Hepatocyte (in vitro differentiated cells): ENCODE data around the gene AFAP1.

ENCODE experiments used
- EZH2 ChIP-seq: fragments of 200-600 bp; sonication (generic); IDR thresholded peaks from 2 replicates; pipeline ENCODE4 v1.6.1; 2016; ENCODE audit warnings: antibody characterized with exemption, mild to moderate bottlenecking, borderline replicate concordance
- EZH2phosphoT487 ChIP-seq: fragments of 200-600 bp; sonication (generic); IDR thresholded peaks from one replicate; pipeline ENCODE4 v1.6.1; 2018; ENCODE audit warnings: antibody characterized with exemption, mild to moderate bottlenecking, low read depth, moderate library complexity; ENCODE audit not compliant: unreplicated experiment, severe bottlenecking
- TF ChIP-seq, protein P1 (sequence below): fragments of 200-600 bp; sonication (generic); IDR thresholded peaks from 2 replicates; pipeline ENCODE4 v1.5.1; 2016; ENCODE audit warnings: antibody characterized with exemption, mild to moderate bottlenecking; ENCODE audit not compliant: poor library complexity

DNA sequence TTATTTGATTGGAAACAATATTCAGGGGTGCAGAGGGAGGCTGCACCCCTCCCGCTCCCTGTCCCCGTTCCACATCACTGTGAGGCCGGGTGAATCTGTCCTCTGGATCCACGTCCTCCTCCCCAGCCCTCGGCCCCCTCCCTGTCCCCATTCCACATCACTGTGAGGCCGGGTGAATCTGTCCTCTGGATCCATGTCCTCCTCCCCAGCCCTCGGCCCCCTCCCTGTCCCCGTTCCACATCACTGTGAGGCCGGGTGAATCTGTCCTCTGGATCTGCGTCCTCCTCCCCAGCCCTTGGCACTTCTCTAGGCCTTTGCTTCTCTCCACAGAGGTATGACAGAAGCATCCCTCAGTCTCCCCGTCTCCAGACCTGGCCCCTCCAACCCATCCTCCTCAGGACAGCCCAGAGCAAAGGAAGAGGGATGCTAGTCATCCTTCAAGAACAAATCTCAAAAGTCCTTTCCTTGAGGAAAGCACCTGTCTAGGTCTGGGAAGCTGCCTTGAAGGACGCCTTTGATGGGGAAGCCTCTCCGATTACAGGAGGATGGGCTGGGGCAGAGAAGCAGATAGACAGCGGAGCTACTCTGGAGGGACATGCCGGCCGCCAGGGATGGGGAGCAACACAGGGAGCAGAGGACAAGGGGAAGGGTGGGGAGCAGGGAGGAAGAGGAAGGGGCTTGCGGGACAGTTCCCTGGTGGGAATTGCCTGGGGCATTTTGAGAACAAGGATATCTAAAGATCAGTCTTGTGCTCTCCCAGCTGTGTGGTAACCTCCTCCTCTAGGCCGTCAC lies 10.8 kb upstream of the AFAP1 start:
- no peak for TF ChIP-seq EZH2
- TF ChIP-seq, protein P1, sequence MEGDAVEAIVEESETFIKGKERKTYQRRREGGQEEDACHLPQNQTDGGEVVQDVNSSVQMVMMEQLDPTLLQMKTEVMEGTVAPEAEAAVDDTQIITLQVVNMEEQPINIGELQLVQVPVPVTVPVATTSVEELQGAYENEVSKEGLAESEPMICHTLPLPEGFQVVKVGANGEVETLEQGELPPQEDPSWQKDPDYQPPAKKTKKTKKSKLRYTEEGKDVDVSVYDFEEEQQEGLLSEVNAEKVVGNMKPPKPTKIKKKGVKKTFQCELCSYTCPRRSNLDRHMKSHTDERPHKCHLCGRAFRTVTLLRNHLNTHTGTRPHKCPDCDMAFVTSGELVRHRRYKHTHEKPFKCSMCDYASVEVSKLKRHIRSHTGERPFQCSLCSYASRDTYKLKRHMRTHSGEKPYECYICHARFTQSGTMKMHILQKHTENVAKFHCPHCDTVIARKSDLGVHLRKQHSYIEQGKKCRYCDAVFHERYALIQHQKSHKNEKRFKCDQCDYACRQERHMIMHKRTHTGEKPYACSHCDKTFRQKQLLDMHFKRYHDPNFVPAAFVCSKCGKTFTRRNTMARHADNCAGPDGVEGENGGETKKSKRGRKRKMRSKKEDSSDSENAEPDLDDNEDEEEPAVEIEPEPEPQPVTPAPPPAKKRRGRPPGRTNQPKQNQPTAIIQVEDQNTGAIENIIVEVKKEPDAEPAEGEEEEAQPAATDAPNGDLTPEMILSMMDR, result no peak
- no peak for TF ChIP-seq EZH2phosphoT487
